Inferior parietal cortex (tissue), 1 donor: Measurements from ENCODE around the gene CNTN2.

Source experiments
- DNase-seq: peaks from one replicate; pipeline ENCODE4 v3.0.0-alpha.2; 2016; ENCODE audit errors: extremely low spot score

CNTN2 gene

GRCh38 chr1:205072881-205073280, 29.9 kb downstream of the CNTN2 start:
- DNase-seq = no peak

GRCh38 chr1:205073511-205073910, 30.5 kb downstream of the CNTN2 start:
- no peak for DNase-seq

DNA sequence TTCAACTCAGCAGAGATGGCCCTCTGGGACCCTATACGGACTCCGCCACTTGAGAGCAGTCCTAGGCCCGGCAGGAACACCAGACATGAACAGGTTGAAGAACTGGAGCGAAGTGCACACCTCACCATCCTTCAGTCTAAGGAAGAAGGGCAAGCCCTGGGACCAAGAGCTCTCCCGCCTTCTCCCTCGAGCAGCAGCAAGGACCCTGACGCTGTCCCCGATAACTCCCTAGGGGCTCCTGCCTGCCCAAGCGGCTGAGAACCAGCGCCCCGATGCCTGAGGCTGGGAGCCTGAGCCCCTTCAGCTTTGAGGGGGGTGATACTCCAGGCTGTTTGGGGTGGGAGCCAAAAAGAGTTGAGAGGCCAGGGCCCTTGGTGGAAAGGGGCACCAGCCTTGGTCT, 31.1 kb downstream of the CNTN2 start:
- no peak for DNase-seq

- DNase-seq = no peak
Observed at GRCh38 chr1:205074513-205074912, 31.5 kb downstream of the CNTN2 start.

GRCh38 chr1:205075642-205076155, 32.7 kb downstream of the CNTN2 start:
- DNase-seq = no peak

DNA sequence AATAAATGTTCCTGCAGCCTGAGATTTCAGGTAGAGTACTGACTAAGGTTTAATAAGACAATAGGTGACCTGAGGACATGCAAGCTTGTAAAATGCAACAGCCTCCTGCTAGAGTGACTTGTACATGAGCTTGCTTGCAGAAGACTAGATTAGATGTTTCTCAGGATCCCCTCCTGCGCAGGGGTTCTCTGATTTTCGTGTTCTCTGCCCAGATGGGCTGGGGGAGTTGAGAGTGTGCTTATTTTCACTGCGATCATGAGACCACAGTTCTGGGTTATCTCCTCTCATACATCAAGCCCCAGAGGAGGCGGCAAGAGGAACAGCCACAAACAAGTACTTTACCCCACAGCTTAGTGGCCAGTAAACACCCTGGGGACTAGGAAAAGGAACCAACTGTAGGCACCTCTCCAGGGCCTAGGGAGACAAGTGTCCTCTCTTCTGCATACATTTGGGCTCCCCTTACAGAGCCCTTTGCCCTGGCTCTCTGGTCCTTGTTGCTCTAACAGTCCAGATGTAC, 33.3 kb downstream of the CNTN2 start:
- no peak for DNase-seq

DNA sequence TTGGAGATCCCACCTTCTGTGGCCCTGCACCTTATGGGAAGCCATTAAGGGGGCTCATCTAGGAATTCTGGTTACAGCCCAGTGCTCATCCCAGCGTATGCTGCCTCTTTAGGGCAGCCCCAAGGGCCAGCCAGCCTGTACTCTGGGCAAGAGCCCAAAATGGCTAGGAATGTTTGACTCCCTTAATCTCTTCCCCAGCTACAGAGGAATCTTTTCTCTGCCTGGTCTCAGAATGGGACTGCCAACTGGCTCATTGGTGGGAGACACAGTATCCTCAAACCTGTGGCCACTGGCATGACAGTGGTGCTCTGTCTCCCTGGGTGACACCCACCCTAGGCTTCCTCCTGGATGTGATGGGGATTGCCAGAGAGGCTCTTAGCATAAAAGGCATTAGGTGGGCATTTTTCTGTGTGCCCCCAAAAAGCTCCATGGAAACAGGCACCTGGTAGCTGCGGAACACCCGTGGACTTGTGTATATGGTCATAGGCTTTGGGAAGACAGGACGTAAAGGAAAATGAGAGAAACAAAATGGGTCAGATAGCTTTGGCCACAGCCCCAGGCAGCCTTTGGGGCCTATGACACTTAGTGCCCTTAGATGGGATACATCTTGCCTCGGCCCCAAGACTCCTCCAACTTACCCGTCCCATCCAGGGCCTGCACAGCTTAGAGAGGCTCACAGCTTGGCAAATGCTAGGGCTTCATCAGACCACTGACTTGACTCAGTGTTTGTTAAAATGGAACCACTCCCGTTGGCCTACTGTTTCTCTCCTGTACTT, 34.3 kb downstream of the CNTN2 start:
- DNase-seq = no peak

- no peak for DNase-seq
Observed at GRCh38 chr1:205077934-205078311, 34.9 kb downstream of the CNTN2 start.

DNA sequence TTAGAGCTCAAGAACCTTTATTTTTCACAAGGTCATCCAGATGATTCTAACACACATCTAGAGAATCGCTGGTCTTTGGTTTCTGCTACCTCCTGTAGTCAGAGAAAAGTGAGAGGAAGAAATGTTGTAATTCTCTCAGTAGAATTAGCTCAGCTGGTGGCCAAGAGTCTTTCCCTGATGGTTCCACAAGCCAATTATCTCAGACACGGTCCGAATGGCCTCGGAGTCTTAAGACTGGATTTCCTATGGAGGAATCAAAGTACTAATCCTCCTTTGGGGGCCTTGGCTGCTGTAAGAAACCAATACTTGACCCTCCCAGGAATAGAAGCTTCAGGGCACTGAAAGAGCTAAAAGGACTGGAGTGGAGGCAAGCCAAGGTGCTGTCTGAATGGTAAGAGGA, 39.4 kb downstream of the CNTN2 start:
- no peak for DNase-seq

GRCh38 chr1:205084360-205084759, 41.3 kb downstream of the CNTN2 start, which contains the start of gene TMEM81:
Gene TMEM81, minus strand, starts transcription at chr1:205084460. Its CDS starts 140 bp downstream, at chr1:205084320.
- no peak for DNase-seq

GRCh38 chr1:205088341-205088740, 45.3 kb downstream of the CNTN2 start:
- no peak for DNase-seq

DNA sequence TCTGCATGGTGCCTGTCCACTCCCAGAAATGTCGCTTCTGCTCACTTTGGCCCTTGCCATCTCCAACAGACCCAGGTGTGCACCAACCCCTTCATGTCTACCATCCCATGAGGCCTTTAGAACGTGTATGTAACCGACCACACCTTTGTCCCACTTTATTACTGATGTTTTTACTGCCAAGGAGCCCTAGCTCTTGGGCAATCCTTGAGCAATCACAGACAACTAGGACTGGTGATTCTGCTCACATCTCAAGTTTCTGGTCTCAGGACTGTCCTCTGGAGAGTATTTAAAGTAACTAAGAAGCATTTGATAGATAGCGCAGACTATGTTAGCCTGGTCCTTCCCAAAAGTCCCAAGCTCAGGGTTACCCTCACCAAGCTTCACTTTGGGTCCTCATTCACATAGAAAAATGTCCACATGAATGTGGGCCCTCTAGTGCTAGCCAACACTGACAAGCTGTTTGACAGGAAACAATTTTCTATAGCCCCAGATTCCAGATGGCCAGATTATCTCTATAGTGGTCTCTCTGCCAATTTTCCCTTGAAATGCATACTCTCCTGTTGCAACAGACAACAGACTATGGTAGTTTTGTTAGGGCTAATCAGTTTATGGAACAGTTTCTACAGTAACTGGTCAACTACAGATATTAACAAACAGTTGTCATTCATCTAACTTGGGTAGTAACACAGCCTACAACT, 48.2 kb downstream of the CNTN2 start:
- DNase-seq = no peak

GRCh38 chr1:205095422-205095821, 52.4 kb downstream of the CNTN2 start:
- DNase-seq = no peak

GRCh38 chr1:205098242-205098641, 55.2 kb downstream of the CNTN2 start:
- DNase-seq = no peak

- no peak for DNase-seq
Observed at GRCh38 chr1:205102404-205102803, 59.4 kb downstream of the CNTN2 start.

GRCh38 chr1:205107327-205107726, 64.3 kb downstream of the CNTN2 start:
- DNase-seq = no peak

DNA sequence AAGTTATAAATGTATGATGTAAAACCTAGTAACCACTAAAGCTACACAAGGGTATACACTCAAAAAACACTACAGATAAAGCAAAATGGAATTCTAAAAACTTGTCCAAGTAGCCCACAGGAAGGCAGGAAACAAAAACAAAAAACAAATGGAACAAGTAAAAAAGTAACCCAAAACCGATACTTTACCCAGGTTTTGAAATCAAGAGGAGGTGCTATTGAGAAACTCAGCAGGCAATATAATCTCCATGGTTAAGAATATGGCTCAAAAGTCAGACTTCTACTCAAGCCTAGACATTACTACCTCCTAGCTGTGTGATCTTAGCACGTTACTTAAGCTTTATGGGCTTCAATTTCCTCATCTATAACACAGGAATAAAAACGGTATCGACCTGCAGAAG, 65.5 kb downstream of the CNTN2 start:
- DNase-seq = no peak

GRCh38 chr1:205109269-205109668, 66.3 kb downstream of the CNTN2 start:
- peak; percentile 51 for DNase-seq

DNA sequence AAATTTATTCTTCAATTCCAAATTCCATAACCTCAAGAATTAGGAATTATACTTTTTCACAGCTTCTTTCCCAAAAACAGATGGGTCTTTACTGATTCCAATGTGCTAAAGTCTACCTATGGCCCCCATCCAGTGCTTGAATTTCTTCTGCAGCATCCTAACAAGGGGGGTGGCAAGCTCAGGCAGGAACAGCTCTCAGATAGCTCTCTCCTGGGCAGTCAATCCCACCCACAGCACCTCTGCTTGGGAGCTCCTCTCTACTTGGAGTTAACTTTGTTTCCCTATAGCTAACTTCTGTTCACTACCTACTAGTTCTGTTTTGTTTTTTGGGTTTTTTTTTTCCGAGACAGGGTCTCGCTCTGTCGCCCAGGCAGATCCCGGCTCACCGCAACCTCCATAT, 66.7 kb downstream of the CNTN2 start:
- no peak for DNase-seq

DNA sequence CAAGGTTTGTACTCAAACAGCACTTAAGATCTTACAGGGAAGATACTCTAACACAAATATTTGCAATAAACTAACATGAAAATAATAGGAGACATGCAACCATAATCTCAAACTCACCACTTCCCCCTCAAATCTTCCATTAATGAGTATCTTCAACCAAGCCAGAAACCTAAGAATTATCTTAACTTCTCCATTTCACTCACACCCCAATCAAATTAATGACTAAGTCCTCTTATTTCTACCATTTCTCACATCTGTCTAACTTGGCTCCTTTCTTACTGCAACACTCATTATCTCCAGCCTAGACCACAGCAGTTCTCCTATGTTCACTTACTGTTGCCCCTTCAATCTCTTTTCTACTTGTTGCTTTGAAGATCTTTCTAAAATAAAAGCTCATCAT, 68.3 kb downstream of the CNTN2 start:
- DNase-seq = no peak

DNA sequence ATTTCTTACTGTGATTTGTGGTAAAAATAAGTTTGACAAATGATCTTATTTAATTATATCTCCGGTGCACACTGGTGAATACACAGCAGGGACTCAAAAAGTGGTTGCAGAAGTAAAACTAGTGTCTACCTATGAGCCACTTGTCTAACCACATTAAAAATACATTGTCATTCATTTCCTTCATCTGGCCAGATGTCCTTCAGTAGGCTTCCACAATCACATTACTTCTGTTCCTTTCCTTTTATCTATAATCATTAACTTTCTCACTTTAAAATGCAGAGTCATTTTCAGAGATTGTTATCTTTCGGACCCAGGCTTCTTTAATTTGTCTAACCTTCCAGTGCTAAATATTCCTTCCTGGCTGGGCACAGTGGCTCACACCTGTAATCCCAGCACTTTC, 75.7 kb downstream of the CNTN2 start:
- no peak for DNase-seq

DNA sequence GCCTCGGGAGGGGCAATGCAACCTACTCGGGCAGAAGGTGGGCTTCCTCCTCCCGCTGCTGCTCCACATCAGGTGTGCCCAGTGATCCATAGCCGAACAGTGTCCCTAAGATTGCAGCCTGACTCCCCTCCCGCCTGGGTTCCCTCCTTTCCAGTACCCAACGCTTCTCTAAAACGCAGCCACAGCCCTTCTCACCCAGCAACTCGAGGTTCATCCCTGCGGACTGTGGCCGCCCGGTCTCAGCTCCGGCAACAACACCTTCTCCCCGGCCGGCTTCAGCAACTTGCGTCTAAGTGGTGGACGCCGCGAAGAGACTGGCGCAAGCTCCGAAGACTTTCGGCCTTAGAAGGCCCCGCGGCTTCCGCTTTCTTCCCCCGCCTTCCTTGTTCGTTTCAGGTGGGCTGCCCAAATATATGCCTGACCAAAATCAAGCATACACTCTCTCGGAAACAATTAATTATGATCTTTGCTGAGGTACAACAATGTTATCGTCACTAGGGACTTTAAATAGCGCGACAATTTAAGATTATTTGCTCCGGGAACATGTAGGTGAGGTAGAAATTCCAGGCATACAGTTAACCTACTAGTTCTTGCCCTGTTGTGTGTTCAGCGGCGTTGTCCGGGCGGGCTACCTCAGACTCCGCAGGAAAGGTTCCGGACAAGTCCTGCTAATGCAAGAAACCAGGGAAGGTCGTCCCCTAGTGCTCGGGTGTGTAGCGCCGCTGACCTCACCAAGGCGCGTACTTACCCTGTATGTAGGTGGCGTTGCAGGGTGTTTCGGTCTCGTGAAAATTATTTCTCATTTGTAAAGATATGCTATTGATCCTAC, 78.9 kb downstream of the CNTN2 start, which contains the start of gene RBBP5:
TSS of gene RBBP5 (minus strand) at position 319 of the 829 bp plus-strand sequence. CDS start at position 214, 105 bp downstream.
- DNase-seq = peak; percentile 97
